COLO829 (cell line): ENCODE measurements around the gene MED1.
A peak's percentile ranks its signal among the peaks of the same experiment; 100 is the strongest.
"Not testable (repeated sequence)": the region's sequence is repeated elsewhere in the genome, so short reads cannot be mapped to it uniquely, and the experiment has no call there.

ENCODE experiments used
- DNase-seq: peaks from one replicate; pipeline ENCODE4 v3.0.0; 2012; ENCODE audit warnings: low spot score

The MED1 gene

GRCh38 chr17:39439868-39440267 lies 11.2 kb downstream of the MED1 start:
- not testable (repeated sequence) for DNase-seq

- DNase-seq = no peak
Measured at GRCh38 chr17:39429600-39429999, 21.5 kb downstream of the MED1 start.

DNA sequence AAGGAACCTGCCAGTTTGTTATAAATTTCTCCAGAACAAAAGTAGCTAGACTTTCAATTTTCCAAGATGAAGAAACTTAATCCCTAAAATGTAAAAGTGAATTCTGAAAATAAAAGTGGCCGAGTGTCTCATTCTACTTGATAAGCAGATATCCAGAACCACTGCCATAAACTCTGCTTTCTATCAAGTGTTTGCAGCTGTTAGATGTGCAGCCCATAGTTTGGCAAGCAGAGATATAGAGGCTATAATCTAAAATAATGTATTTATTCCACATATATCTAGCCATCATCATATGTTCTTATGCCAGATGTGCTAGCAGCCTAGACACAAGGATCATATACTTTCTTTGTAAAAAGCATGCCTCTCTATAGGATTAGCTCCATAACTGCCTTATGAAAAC lies 34.9 kb downstream of the MED1 start:
- no peak for DNase-seq

DNA sequence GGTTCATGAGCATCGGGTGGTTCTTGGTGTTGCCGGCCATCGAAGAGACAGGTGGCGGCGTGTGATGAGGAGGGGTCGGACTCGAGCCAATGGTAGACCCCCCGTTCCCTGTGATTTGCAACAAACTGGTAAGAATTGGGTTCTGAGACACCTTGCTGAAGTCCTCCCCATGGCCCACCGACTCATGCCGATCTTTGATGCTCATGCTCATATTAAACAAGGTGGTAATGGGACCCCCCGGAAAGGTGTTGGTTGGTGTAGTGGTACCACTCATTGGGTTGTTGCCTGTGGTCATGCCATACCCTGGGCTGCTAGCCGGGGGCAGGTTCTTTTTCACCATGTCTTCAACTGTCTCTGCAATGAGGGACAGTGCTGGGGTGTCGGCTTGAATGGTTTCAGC lies 40.8 kb downstream of the MED1 start:
- DNase-seq = no peak

DNA sequence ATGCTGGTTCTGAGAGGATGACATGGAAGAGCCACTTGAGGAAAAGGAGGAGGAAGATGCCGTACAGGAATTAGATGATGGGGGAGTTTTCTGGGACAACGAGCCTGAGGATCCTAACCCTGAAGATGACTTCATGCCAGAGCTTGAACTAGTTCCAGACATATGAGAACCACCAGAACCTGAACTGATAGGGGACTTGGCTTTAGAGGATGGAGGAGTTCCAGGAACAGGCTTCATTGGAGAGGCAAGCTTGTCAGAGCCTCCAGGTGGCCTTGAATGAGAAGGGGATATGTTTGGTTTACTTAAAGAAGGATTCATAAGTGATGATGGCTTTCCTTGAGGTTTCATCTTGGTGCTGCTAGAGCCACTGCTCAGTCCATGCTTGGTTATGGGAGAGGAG lies 42.7 kb downstream of the MED1 start:
- DNase-seq = no peak

GRCh38 chr17:39406951-39407350 lies 44.1 kb downstream of the MED1 start:
- DNase-seq = no peak

GRCh38 chr17:39405436-39405835 lies 45.6 kb downstream of the MED1 start:
- no peak for DNase-seq

DNA sequence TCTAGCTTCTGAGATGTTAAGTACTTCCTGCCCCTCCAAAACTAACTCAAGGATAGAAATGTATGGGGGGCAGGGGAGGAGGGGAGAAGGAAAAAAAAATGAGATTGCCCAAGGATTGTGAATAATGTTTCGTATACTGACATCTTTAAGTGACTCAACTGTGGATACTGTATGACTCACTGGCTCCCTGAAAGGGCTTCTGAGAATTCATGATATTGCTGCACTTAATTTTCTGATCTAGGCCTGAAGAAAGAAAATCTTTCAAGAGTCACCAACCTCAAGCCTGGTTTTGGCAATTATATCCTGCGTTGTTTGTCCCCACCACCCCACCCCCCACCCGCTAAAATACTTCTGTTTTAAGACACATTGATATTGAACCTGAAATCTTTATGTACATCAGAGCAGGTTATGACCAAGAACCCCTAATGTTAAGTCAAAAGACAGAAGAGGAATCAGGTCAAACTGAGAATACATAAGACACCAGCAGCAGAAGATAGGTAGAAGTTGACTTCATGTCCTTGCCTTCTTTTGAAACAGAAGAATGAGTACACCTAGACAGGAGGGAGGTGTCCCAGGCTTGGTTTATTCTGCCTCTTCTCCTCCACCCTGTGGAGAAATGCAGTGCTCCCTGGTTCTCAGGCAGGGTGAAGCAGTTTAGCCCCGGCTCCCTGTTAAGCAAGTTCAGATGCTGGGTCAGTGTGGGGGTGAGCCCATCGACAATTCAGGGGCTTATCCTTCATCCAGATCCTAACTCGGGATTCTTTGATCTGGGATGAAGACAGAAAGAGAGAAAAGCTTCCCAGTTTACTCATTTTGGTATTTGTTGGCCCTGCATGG lies 46.3 kb downstream of the MED1 start:
- peak; percentile 88 for DNase-seq

DNA sequence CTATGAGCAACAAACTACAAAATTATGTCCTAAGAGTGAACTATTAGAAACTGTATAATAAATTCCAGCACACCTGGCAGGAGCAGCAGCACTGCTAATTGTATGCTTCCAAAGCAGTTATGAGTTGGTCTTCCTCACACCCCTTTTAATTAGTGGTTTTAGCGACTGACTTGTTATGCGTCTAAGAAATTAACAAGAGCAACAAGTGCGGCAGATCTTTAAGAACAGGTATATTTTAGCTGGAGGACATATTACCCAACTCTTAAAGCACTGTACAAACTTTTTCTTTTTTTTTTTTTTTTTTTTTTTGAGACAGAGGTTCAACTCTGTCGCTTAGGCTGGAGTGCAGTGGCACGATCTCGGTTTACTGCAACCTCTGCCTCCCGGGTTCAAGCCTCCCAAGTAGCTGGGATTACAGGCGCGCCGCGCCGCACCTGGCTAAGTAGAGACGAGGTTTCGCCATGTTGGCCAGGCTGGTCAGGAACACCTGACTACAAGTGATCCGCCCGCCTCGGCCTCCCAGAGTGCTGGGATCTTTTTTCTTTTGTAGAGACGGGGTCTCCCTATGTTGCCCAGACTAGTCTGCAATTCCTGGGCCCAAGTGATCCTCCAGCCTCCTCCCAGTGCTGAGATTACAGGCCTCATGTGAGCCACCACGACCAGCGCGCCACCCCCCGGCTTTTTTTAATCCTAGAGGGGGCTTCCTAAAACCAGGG lies 48.0 kb downstream of the MED1 start:
- no peak for DNase-seq

DNA sequence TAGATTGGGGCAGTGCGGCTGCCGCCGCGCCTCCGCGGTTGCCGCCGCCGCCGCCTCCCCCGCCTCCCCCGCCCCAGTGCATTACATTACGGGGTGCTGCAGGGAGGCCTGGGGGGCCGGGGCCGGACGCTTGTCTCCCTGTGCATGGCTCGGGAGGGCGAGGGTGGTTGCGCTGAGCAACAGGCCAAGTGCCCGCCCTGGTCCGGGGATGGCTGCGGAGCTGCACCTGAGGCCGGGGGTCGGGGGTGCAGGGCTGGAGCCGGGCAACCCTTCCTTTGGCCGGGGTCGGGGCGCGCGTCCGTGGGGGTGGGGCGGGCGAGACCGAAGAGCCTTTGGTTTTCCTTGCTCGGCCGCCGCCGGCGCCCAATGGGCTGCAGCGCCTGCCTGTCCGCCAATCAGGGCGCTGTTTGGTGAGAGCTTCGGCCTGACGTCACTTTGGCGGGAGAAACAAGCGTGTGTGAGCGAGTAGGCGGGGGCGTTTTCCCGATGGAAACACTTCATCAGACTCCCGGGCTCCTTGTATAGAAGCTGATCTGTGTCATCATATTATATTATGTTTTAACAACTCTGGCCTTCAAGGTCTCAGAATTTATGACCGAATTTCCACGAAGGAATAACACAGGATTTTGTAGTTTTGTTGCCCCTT lies 48.7 kb downstream of the MED1 start:
- peak; percentile 87 for DNase-seq

- peak; percentile 83 for DNase-seq
Measured at GRCh38 chr17:39401412-39402243, 49.4 kb downstream of the MED1 start, which contains the start of gene FBXL20. FBXL20 (minus strand) TSS chr17:39401626; CDS start chr17:39401402, 224 bp downstream.

DNA sequence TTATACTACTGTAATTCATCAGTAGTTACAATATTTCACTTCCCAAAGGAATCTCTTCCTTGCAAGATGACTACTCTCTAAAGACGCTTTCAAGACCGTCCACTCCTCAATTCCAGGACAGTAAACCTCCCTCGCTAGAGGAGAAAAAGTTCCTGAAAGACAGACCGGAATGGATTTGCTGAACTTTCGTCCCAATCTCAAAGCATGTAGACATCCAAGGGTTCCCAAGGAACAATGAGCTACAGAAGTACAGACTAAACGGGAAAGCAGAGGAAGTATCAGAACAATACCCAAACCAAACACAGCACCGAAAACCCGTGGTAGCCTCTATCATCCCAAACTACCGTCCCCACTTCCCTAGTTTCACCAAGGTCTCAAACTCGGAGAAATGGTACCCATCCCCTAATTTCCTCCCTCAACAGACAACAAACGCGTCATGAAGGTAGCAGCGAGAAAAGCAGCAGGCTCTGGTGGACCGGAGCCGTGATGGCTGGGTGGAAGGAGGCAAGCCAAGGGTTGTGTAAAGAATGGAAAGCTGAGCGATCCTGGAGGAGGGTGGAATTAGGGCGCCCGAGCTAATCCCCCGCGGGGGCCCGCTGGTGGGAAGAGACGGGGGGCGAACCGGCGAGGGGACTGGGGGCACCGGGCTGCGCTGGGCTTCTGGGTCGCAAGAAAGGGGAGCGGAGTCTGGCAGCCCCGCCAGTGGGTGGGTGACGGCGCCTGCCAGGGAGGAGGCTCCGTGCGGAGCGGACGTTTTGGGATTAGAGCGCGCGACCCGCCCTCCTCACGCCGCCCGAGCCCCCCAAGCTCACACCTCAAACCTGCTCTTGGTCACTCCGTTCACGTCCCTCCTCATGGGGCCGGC lies 50.3 kb downstream of the MED1 start:
- DNase-seq = no peak

GRCh38 chr17:39399791-39400190 lies 51.3 kb downstream of the MED1 start:
- DNase-seq = no peak

DNA sequence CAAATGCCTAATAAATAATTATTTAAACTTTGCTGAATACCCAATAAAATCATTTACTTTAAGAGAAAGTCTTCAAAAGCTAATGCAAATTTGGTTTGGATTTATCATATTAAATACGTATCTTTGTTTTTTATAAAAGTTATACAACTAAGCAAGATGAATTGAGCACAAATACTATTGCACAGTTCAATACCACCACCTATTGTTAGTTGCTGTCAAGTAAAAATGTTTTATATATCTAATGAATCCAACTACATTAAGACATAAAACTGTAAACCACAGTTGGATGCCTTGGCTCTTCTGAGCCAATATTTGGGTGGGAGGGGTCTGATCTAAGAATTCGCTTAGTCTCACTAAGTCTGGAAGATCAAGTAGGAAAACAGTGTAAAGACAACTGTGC lies 57.3 kb downstream of the MED1 start:
- no peak for DNase-seq

GRCh38 chr17:39391448-39391847 lies 59.6 kb downstream of the MED1 start:
- no peak for DNase-seq

DNA sequence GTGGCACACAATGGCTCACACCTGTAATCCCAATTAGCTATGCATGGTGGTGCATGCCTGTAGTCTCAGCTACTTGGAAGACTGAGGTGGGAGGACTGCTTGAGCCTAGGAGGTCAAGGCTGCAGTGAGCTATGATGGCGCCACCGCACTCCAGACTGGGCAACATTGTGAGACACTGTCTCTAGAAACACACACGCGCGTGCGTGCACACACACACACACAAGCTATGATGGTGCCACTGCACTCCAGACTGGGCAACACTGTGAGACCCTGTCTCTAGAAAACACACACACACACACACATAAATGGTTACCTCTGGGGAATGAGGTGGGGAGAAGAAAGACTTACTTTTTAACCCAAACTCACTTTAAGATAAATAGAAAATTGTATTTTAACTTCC lies 66.0 kb downstream of the MED1 start:
- no peak for DNase-seq

DNA sequence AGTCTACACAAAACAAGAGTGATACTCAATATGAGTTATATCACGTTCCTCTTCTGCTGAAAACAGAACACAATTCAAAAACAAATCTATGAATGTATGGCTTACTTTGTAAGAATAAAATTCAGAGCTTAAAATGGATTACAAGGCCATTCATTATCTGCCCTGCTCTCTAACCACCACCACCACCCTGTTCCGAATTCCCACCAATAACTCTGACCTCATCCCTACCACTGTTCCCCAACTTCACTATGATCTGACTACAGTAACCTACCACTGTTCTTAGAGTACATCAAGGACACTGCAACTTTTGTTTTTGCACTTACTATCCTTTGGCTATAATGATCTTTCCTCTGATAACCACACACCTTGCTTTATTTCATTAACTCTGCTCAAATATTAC lies 70.9 kb downstream of the MED1 start:
- DNase-seq = no peak

DNA sequence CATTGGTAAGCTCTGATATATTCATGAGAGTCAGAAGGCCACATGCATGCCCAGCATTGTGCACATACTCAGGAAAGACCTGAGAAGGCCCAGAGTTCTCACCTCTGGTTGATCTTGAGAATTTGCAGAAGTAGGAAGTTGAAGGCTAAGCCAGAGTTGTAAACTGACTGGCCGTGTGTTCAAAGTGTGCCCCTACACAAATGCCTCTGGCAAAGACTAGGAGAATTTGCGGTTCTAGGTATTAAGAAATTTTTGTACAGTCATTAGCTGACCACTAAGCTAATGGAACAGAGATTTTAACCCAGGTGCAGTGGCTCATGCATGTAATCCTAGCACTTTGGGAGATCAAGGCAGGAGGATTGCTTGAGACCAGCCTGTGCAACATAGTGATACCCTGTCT lies 74.6 kb downstream of the MED1 start:
- DNase-seq = no peak

DNA sequence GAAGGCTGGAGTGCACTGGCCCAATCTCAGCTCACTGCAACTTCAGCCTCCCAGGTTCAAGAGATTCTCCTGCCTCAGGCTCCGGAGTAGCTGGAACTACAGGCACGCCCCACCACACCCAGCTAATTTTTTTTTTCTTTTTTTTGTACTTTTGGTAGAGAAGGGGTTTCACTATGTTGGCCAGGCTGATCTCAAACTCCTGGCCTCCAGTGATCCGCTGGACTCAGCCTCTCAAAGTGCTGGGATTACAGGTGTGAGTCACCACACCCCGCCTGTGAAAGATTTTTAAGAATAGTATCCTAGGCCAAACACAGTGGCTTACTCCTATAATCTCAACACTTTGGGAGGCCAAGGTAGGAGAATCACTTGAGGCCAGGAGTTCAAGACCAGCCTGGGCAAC lies 83.3 kb downstream of the MED1 start:
- not testable (repeated sequence) for DNase-seq

GRCh38 chr17:39365872-39366271 lies 85.2 kb downstream of the MED1 start:
- DNase-seq = no peak

GRCh38 chr17:39365242-39365641 lies 85.8 kb downstream of the MED1 start:
- no peak for DNase-seq
